CD4-positive, CD25-positive, alpha-beta regulatory T cell (primary cell): ENCODE measurements around the gene ETFA. TPM values are rescaled to one million over a fixed set of nuclear protein-coding genes. Genes with fewer than 3 reads are reported as not detected.

Source experiments
- ATAC-seq, 2 donors: fragments of 150-1000 bp; cut with Tn5 transposase; one replicate each; pipeline ENCODE4 v1.10.0; 2021; ENCODE audit warnings: low read depth in 2 of 2, moderate number of reproducible peaks in 2 of 2, moderate library complexity in 1 of 2
- DNase-seq, 3 donors: peaks; one replicate each; pipeline versions ENCODE4 v3.0.0 to v3.0.0-alpha.2; 2012 to 2022; ENCODE audit warnings: mixed read lengths in 1 of 3
- H3K27ac ChIP-seq: one replicate; pipeline ENCODE4 v1.7.0; 2013; ENCODE audit warnings: mild to moderate bottlenecking, low read length; ENCODE audit not compliant: insufficient read depth, poor library complexity, severe bottlenecking
- H3K27me3 ChIP-seq: one replicate; pipeline ENCODE4 v1.7.0; 2013; ENCODE audit warnings: low read length; ENCODE audit not compliant: control insufficient read depth, insufficient read depth
- H3K36me3 ChIP-seq: one replicate; pipeline ENCODE4 v1.7.0; 2013; ENCODE audit warnings: mild to moderate bottlenecking, low read length, moderate library complexity; ENCODE audit not compliant: control insufficient read depth, insufficient read depth
- H3K4me1 ChIP-seq: 2 replicates; pipeline ENCODE4 v1.7.0; 2013; ENCODE audit warnings: mild to moderate bottlenecking, low read length; ENCODE audit not compliant: insufficient read depth, control insufficient read depth, poor library complexity, severe bottlenecking
- H3K4me3 ChIP-seq: one replicate; pipeline ENCODE4 v1.7.0; 2013; ENCODE audit warnings: low read depth, mild to moderate bottlenecking, low read length, moderate library complexity
- H3K9me3 ChIP-seq, 2 experiments: 1 replicate in 1 of 2; 2 replicates in 1 of 2; pipeline ENCODE4 v1.7.0; 2013; ENCODE audit warnings: low read length in 2 of 2, mild to moderate bottlenecking in 1 of 2, moderate library complexity in 1 of 2; ENCODE audit not compliant: control insufficient read depth in 2 of 2
- H3K27ac Mint-ChIP-seq, 3 donors: one replicate each; pipeline ENCODE4 v1.8.0; 2020 to 2022; ENCODE audit warnings: mild to moderate bottlenecking in 3 of 3, mixed read lengths in 3 of 3, moderate library complexity in 2 of 3
- H3K27me3 Mint-ChIP-seq: one replicate; pipeline ENCODE4 v1.8.0; 2022; ENCODE audit warnings: mild to moderate bottlenecking, mixed read lengths
- H3K36me3 Mint-ChIP-seq: one replicate; pipeline ENCODE4 v1.8.0; 2020; ENCODE audit warnings: mixed read lengths
- H3K4me1 Mint-ChIP-seq, 4 donors: one replicate each; pipeline ENCODE4 v1.8.0; 2020 to 2022; ENCODE audit warnings: mixed read lengths in 4 of 4, mild to moderate bottlenecking in 1 of 4
- H3K4me3 Mint-ChIP-seq, 4 donors: one replicate each; pipeline ENCODE4 v1.8.0; 2020 to 2022; ENCODE audit warnings: mild to moderate bottlenecking in 4 of 4, mixed read lengths in 4 of 4, moderate library complexity in 3 of 4
- H3K9me3 Mint-ChIP-seq, 7 donors: one replicate each; pipeline ENCODE4 v1.8.0; 2020 to 2022; ENCODE audit warnings: mixed read lengths in 7 of 7, mild to moderate bottlenecking in 3 of 7, moderate library complexity in 2 of 7
- polyA plus RNA-seq, 4 donors: library from polyadenylated mRNA; unstranded; fragments of 300-500 nt; fragmentation: Illumina TruSeq; gene quantifications; one replicate each; pipeline ENCODE4 v1.2.3, GENCODE V29; 2021
- total RNA-seq: library from RNA; stranded (reverse); gene quantifications from one replicate; pipeline ENCODE4 v1.2.3, GENCODE V29; 2022

The ETFA gene
- total and polyA plus RNA-seq, 5 donors from 2014 or later = 44.5 to 166 (median 120) TPM

DNA sequence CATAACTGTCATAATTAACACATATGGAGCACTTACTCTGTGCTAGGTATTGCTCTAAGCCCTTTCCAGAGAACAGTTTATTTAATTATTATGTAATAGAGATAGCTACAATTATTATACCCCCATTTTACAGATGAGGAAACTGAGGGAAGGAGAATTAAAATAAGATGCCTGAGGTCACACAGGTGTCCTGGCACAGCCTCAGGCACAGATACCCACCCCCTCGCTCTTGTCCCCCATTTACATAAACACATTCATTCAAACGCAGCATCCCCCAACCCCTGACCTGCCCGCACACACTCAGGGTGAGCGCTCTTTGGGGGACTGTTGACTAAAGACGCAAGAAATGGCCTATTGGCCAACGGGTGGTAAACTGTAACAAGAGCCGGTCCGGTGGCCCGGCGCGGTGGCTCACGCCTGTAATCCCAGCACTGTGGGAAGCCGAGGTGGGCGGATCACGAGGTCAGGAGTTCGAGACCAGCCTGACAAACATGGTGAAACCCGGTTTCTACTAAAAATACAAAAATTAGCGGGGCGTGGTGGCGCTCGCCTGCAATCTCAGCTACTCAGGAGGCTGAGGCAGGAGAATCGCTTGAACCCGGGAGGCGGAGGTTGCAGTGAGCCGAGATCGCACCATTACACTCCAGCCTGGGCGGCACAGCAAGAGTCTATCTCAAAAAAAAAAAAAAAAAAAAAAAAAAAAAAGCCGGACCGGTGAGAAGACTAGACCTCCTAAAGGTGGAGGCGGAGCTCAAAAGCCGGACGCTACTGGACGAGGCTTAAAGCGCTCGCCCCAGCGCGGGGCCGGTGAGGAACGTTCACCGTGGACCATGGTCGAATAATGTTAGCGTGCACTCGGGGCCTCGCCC, 23.4 kb upstream of the ETFA start:
- peaks cover 38% of the 10 kb centered on the region for H3K27me3 ChIP-seq
- no peaks in the 10 kb centered on the region for H3K9me3 ChIP-seq
- H3K4me3 Mint-ChIP-seq = peak overlapping the region; percentile 72 to 96 (median 82)
- peaks cover 8 to 42% (median 32%) of the 10 kb centered on the region in 4 donors for H3K4me1 Mint-ChIP-seq
- no peak overlapping the region for H3K4me3 ChIP-seq
- no peaks in the 10 kb centered on the region for H3K36me3 ChIP-seq
- peaks cover 0 to 6% (median 0%) of the 10 kb centered on the region in 7 donors for H3K9me3 Mint-ChIP-seq
- H3K4me1 ChIP-seq = peaks cover 45% of the 10 kb centered on the region
- no peak for ATAC-seq
- H3K27me3 Mint-ChIP-seq = peaks cover 90% of the 10 kb centered on the region
- H3K36me3 Mint-ChIP-seq = no peaks in the 10 kb centered on the region
- no peak for DNase-seq
- no peak overlapping the region for H3K27ac ChIP-seq
- H3K27ac Mint-ChIP-seq = peak overlapping the region in 1 of 3 donors; percentile 43

- DNase-seq (no peak), ATAC-seq (no peak)
- H3K4me3 Mint-ChIP-seq = peak overlapping the region in 2 of 4 donors; percentile 26 to 68
- H3K27ac ChIP-seq = no peak overlapping the region
- peaks cover 39% of the 10 kb centered on the region for H3K4me1 ChIP-seq
- no peaks in the 10 kb centered on the region for H3K36me3 Mint-ChIP-seq
- no peak overlapping the region for H3K4me3 ChIP-seq
- no peaks in the 10 kb centered on the region for H3K9me3 ChIP-seq
- H3K27me3 ChIP-seq = peaks cover 36% of the 10 kb centered on the region
- no peaks in the 10 kb centered on the region for H3K36me3 ChIP-seq
- H3K9me3 Mint-ChIP-seq = peaks cover 0 to 10% (median 0%) of the 10 kb centered on the region in 7 donors
- peaks cover 88% of the 10 kb centered on the region for H3K27me3 Mint-ChIP-seq
- H3K27ac Mint-ChIP-seq = no peak overlapping the region
- H3K4me1 Mint-ChIP-seq = peaks cover 8 to 34% (median 28%) of the 10 kb centered on the region in 4 donors
Observed at GRCh38 chr15:76333720-76334437, 22.6 kb upstream of the ETFA start.

DNA sequence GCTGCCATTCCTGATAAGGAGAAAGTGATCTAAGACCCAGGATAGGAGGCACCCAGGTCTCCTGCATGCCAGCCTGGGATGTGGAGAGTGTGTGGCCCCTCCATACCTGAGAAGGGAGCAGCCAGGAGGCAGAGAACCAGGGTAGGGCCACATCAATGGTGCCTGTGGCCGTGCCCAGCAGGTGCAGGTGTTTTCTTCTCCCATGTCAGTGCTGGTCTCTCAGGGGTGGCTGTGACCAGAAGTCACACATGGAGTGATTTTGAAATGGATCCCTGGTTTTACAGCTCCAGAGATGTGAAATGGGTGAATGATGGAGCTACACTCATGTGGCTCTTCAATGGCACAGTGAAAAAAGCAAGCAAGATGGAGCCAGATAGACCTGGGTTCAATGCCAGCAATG, 22.0 kb upstream of the ETFA start:
- no peaks in the 10 kb centered on the region for H3K9me3 ChIP-seq
- peaks cover 87% of the 10 kb centered on the region for H3K27me3 Mint-ChIP-seq
- H3K36me3 Mint-ChIP-seq = no peaks in the 10 kb centered on the region
- H3K36me3 ChIP-seq = no peaks in the 10 kb centered on the region
- peaks cover 8 to 28% (median 23%) of the 10 kb centered on the region in 4 donors for H3K4me1 Mint-ChIP-seq
- H3K27ac Mint-ChIP-seq = no peak overlapping the region
- no peak overlapping the region for H3K27ac ChIP-seq
- H3K9me3 Mint-ChIP-seq = peaks cover 0 to 10% (median 0%) of the 10 kb centered on the region in 7 donors
- H3K4me1 ChIP-seq = peaks cover 34% of the 10 kb centered on the region
- H3K4me3 ChIP-seq = no peak overlapping the region
- ATAC-seq (no peak), DNase-seq (no peak)
- H3K4me3 Mint-ChIP-seq = peak overlapping the region in 1 of 4 donors; percentile 26
- H3K27me3 ChIP-seq = peaks cover 31% of the 10 kb centered on the region

DNA sequence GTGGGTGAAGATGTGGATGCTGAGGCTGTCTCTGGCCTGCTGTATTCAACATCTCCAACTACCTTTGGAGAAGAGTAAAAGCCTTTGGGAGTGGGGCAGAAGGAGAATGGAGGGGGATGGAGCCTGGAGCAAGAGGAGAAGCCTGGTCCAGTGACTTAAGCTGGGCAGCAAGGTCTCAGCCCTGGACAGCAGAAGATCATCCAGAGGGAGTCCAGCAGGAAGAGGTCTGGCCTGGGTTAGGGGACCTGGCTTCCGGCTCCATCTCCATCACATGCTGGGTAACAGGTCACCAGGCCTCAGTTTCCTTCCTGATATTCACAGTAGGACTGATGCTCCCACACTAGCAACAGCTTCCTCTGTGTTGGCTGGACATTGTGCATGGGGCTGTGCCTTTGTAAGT, 21.5 kb upstream of the ETFA start:
- Histone ChIP-seq H3K9me3 (no peaks in the 10 kb centered on the region), H3K36me3 (no peaks in the 10 kb centered on the region), H3K4me1 (peaks cover 29% of the 10 kb centered on the region), H3K4me3 (no peak overlapping the region), H3K27ac (no peak overlapping the region), H3K27me3 (peaks cover 32% of the 10 kb centered on the region)
- Mint-ChIP-seq H3K4me3 (peak overlapping the region in 1 of 4 donors; percentile 21), H3K4me1 (peaks cover 8 to 28% (median 22%) of the 10 kb centered on the region in 4 donors), H3K9me3 (peaks cover 0 to 10% (median 0%) of the 10 kb centered on the region in 7 donors), H3K27ac (no peak overlapping the region), H3K27me3 (peaks cover 91% of the 10 kb centered on the region), H3K36me3 (no peaks in the 10 kb centered on the region)
- no peak for ATAC-seq
- DNase-seq = no peak

- no peak overlapping the region for H3K4me3 Mint-ChIP-seq
- H3K27ac ChIP-seq = no peak overlapping the region
Observed at GRCh38 chr15:76330080-76330680, 18.9 kb upstream of the ETFA start.

DNA sequence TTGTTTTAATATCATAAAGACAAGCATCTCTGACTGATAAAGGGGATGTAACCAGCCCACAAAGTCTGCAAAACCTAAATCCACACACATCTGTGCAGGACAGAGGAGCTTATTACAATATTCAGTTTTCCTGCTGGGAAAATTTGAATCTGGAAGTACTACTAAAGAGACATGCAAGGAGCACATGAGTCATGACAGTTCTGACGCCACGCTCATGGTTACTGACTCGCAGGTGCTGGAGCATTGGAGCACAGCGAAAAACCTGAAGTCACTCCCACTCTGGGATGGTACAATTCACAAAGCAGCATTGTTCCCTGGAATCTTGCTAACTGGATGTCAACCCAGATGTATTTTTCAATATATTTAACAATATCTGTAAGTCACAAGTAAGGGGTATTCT, 17.7 kb upstream of the ETFA start:
- Histone ChIP-seq H3K9me3 (no peaks in the 10 kb centered on the region), H3K4me3 (no peak overlapping the region), H3K27me3 (peaks cover 36% of the 10 kb centered on the region), H3K36me3 (no peaks in the 10 kb centered on the region), H3K4me1 (no peaks in the 10 kb centered on the region), H3K27ac (no peak overlapping the region)
- Mint-ChIP-seq H3K27ac (no peak overlapping the region), H3K27me3 (peaks cover 83% of the 10 kb centered on the region), H3K36me3 (no peaks in the 10 kb centered on the region), H3K4me1 (peaks cover 0 to under 1% (median 0%) of the 10 kb centered on the region in 4 donors), H3K9me3 (peaks cover 0 to 8% (median 0%) of the 10 kb centered on the region in 7 donors), H3K4me3 (peak overlapping the region in 1 of 4 donors; percentile 66)
- ATAC-seq = no peak
- no peak for DNase-seq

More at GRCh38 chr15:76330080-76330680, 18.9 kb upstream of the ETFA start:
- no peak for ATAC-seq
- Mint-ChIP-seq H3K27me3 (peaks cover 84% of the 10 kb centered on the region), H3K9me3 (peaks cover 0 to 8% (median 0%) of the 10 kb centered on the region in 7 donors), H3K4me1 (peaks cover 0 to 3% (median 2%) of the 10 kb centered on the region in 4 donors), H3K27ac (no peak overlapping the region), H3K36me3 (no peaks in the 10 kb centered on the region)
- Histone ChIP-seq H3K36me3 (no peaks in the 10 kb centered on the region), H3K27me3 (peaks cover 31% of the 10 kb centered on the region), H3K4me3 (no peak overlapping the region), H3K9me3 (no peaks in the 10 kb centered on the region), H3K4me1 (peaks cover 2% of the 10 kb centered on the region)
- no peak for DNase-seq

GRCh38 chr15:76328106-76328696, 16.9 kb upstream of the ETFA start:
- Mint-ChIP-seq H3K36me3 (no peaks in the 10 kb centered on the region), H3K4me1 (no peaks in the 10 kb centered on the region), H3K4me3 (no peak overlapping the region), H3K9me3 (peaks cover 0 to 8% (median 0%) of the 10 kb centered on the region in 7 donors), H3K27me3 (peaks cover 83% of the 10 kb centered on the region), H3K27ac (no peak overlapping the region)
- ATAC-seq (no peak), DNase-seq (no peak)
- H3K27ac ChIP-seq = no peak overlapping the region
- peaks cover 33% of the 10 kb centered on the region for H3K27me3 ChIP-seq
- H3K4me1 ChIP-seq = no peaks in the 10 kb centered on the region
- no peaks in the 10 kb centered on the region for H3K36me3 ChIP-seq
- H3K4me3 ChIP-seq = no peak overlapping the region
- no peaks in the 10 kb centered on the region for H3K9me3 ChIP-seq
